K562 (cell line): Measurements from ENCODE around the gene ELMOD2. TPM values are rescaled to one million over a fixed set of nuclear protein-coding genes. Genes with fewer than 3 reads are reported as not detected.

ENCODE experiments used
- CC2D1A ChIP-seq: fragments of 450-650 bp; IDR thresholded peaks from 2 replicates; pipeline ENCODE4 v1.6.1; 2017; ENCODE audit warnings: mild to moderate bottlenecking
- CEBPB ChIP-seq: fragments of 450-650 bp; IDR thresholded peaks from 2 replicates; pipeline ENCODE4 v1.6.1; 2016; ENCODE audit warnings: missing genetic modification characterization, missing compliant biosample characterization
- CSDE1 ChIP-seq, 2 experiments: fragments of 450-650 bp; IDR thresholded peaks; 2 replicates each; pipeline ENCODE4 v1.6.1; 2016; ENCODE audit warnings: mild to moderate bottlenecking in 1 of 2
- DPF2 ChIP-seq: fragments of 450-650 bp; IDR thresholded peaks from 2 replicates; pipeline ENCODE4 v1.6.1; 2016
- HCFC1 ChIP-seq: IDR thresholded peaks from 2 replicates; pipeline ENCODE4 v1.6.1; 2012; ENCODE audit warnings: low read depth, low read length, improper control_type of control experiment
- MCM7 ChIP-seq, 2 experiments: fragments of 450-650 bp; IDR thresholded peaks; 2 replicates each; pipeline ENCODE4 v1.6.1; 2016 to 2018
- NCOR1 ChIP-seq: fragments of 450-650 bp; IDR thresholded peaks from 2 replicates; pipeline ENCODE4 v1.6.1; 2016; ENCODE audit warnings: mild to moderate bottlenecking, moderate library complexity
- POLR2AphosphoS5 ChIP-seq: IDR thresholded peaks from 2 replicates; pipeline ENCODE4 v1.6.1; 2011; ENCODE audit warnings: mild to moderate bottlenecking, low read depth, low read length, moderate library complexity; ENCODE audit not compliant: control insufficient read depth, insufficient read depth
- RBFOX2 ChIP-seq: fragments of 200-400 bp; formaldehyde crosslinking; IDR thresholded peaks from 2 replicates; pipeline ENCODE4 v1.6.1; 2017; ENCODE audit warnings: low read depth, mild to moderate bottlenecking, low read length, moderate library complexity
- RBM39 ChIP-seq: fragments of 200-400 bp; formaldehyde crosslinking; optimal IDR thresholded peaks from 2 replicates; pipeline ENCODE3; 2018; ENCODE audit warnings: low read depth, low read length
- SNRNP70 ChIP-seq: fragments of 200-400 bp; formaldehyde crosslinking; optimal IDR thresholded peaks from 2 replicates; pipeline ENCODE3; 2017; ENCODE audit warnings: low read depth, low read length
- ZC3H8 ChIP-seq: fragments of 450-650 bp; IDR thresholded peaks from 2 replicates; pipeline ENCODE4 v1.6.1; 2017
- ZNF224 ChIP-seq: sonication (generic); formaldehyde crosslinking; IDR thresholded peaks from 2 replicates; pipeline ENCODE4 v1.8.0; 2022; ENCODE audit warnings: mild to moderate bottlenecking, missing genetic modification reagents
- ZNF239 ChIP-seq: fragments of 250-450 bp; sonication (Bioruptor Pico); IDR thresholded peaks from 2 replicates; pipeline ENCODE4 v1.4.0; 2020; ENCODE audit warnings: mild to moderate bottlenecking
- ZNF263 ChIP-seq: sonication (generic); formaldehyde crosslinking; IDR thresholded peaks from 2 replicates; pipeline ENCODE4 v1.8.0; 2022; ENCODE audit warnings: mild to moderate bottlenecking, missing genetic modification reagents, borderline replicate concordance
- ZNF764 ChIP-seq: fragments of 250-450 bp; sonication (Bioruptor Pico); IDR thresholded peaks from 2 replicates; pipeline ENCODE4 v1.4.0; 2020; ENCODE audit warnings: low read depth, mild to moderate bottlenecking, moderate library complexity
- polyA plus RNA-seq, 8 experiments: library from polyadenylated mRNA; depleted of rRNA in 4 of 8; stranded (reverse) in 5 of 8; unstranded in 3 of 8; fragments of >200 nt; fragmentation: Nextera tagmentation in 2 of 8; fragmentation: Illumina TruSeq in 1 of 8; extraction: Ambion mirVana in 2 of 8; extraction: Trizol in 1 of 8; gene quantifications; 2 replicates each; pipeline versions ENCODE4 v1.2.1 to v1.2.3, GENCODE V29; 2011 to 2014; ENCODE audit warnings: inconsistent platforms in 1 of 8, missing spikeins in 1 of 8
- total RNA-seq, 7 experiments: library from RNA; depleted of rRNA in 6 of 7; stranded (reverse); fragments of >200 nt in 6 of 7; fragmentation: Illumina TruSeq in 2 of 7; extraction: Trizol in 2 of 7; gene quantifications; 2 replicates each; pipeline versions ENCODE4 v1.2.1 to v1.2.3, GENCODE V29; 2011 to 2021; ENCODE audit warnings: low replicate concordance in 1 of 7
- TF ChIP-seq, protein P1 (sequence below), 2 experiments: fragments of 250-450 bp in 1 of 2; fragments of 450-650 bp in 1 of 2; sonication (Bioruptor Pico) in 1 of 2; IDR thresholded peaks; 2 replicates each; pipeline versions ENCODE4 v1.6.1 to v1.8.0; 2016 to 2021; ENCODE audit warnings: mild to moderate bottlenecking in 2 of 2, moderate library complexity in 2 of 2, missing compliant biosample characterization in 1 of 2, missing genetic modification characterization in 1 of 2
- TF ChIP-seq, protein P2 (sequence below): fragments of 450-650 bp; IDR thresholded peaks from 2 replicates; pipeline ENCODE4 v1.6.1; 2017; ENCODE audit warnings: antibody characterized with exemption
- TF ChIP-seq, protein P3 (sequence below): fragments of 250-450 bp; sonication (Bioruptor Pico); IDR thresholded peaks from 2 replicates; pipeline ENCODE4 v1.9.0; 2021; ENCODE audit warnings: mild to moderate bottlenecking, inconsistent platforms
- TF ChIP-seq, protein P4 (sequence below): sonication (generic); formaldehyde crosslinking; IDR thresholded peaks from 2 replicates; pipeline ENCODE4 v1.8.0; 2022; ENCODE audit warnings: missing genetic modification reagents, mild to moderate bottlenecking, moderate library complexity, borderline replicate concordance
- TF ChIP-seq, protein P5 (sequence below): fragments of 450-650 bp; conservative IDR thresholded peaks from 2 replicates; pipeline ENCODE4 v1.6.1; 2016; ENCODE audit warnings: missing genetic modification characterization, low read depth, mild to moderate bottlenecking, control low read depth, missing compliant biosample characterization

Gene ELMOD2
- total and polyA plus RNA-seq, 9 of the 15 experiments (the other 6 are each of a cell fraction or from before 2014, with no cell fraction given) = 11.0 to 23.3 (median 14.3) TPM

DNA sequence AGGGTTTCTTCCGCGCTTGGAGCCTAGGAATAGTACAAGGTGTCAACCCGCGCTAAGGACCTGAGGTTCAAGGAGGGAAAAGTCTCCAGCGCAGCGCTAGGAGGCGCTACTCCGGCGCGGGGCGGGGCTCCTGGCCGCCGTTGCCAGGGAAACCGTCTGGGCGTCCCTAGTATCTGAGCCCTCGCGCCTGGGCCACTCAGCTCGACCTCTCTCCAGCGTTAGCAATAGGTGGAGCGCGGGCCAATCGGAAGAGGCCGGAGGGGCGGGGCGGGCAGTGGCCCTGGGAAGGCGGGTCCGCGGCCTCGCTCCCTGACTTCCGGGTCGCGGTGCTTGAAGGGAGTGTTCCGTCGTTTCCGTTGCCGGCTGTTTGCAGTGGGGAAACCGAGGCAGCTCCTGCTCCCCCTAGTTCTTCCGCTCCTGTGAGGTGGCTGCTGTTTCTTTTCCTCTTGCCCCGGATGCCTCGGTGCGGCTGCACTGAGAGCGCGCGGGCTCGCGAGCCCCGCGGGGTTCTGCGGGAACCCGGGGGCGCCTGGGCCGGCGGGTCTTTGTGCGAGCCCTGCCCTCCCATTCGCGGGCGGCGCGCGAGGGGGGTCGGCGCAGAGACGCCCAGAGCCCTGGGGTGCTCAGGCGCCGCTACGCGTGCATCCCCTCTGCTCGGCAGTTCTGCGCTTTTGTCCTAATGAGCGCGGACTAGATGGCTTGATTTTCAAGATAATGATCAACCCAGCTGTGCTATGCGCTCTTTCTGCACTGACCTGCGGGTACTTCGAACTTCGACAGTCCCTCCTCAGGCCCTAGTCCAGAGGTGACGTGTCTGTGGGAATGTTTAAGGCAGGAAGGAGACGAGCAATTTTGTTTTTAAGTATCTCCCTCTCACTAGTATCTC lies at the start of gene ELMOD2 (continued):
- TF ChIP-seq POLR2AphosphoS5 = peak; percentile 61; the same call in 1 of the 2 replicates
- TF ChIP-seq ZNF224 (CRISPR knock-in tag) = no peak
- no peak for TF ChIP-seq CEBPB (tag)
- TF ChIP-seq RBFOX2 = peak; percentile 92
- TF ChIP-seq, protein P1, sequence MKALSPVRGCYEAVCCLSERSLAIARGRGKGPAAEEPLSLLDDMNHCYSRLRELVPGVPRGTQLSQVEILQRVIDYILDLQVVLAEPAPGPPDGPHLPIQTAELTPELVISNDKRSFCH (CRISPR knock-in tag; IDR thresholded peaks at IDR 0.05) = no peak
- TF ChIP-seq, protein P1 (tag; IDR thresholded peaks at IDR 0.05) = no peak; the same call in 1 of the 2 replicates
- TF ChIP-seq MCM7 (IDR thresholded peaks at IDR 0.05) = no peak
- TF ChIP-seq, protein P2, sequence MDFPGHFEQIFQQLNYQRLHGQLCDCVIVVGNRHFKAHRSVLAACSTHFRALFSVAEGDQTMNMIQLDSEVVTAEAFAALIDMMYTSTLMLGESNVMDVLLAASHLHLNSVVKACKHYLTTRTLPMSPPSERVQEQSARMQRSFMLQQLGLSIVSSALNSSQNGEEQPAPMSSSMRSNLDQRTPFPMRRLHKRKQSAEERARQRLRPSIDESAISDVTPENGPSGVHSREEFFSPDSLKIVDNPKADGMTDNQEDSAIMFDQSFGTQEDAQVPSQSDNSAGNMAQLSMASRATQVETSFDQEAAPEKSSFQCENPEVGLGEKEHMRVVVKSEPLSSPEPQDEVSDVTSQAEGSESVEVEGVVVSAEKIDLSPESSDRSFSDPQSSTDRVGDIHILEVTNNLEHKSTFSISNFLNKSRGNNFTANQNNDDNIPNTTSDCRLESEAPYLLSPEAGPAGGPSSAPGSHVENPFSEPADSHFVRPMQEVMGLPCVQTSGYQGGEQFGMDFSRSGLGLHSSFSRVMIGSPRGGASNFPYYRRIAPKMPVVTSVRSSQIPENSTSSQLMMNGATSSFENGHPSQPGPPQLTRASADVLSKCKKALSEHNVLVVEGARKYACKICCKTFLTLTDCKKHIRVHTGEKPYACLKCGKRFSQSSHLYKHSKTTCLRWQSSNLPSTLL = no peak
- TF ChIP-seq ZNF764 (CRISPR knock-in tag) = no peak
- peak; percentile 63 for TF ChIP-seq HCFC1
- 0 out of 2 replicates have a peak, but pooled peaks have one; percentile 7 for TF ChIP-seq NCOR1
- peak; percentile 54 for TF ChIP-seq CC2D1A
- TF ChIP-seq, protein P3, sequence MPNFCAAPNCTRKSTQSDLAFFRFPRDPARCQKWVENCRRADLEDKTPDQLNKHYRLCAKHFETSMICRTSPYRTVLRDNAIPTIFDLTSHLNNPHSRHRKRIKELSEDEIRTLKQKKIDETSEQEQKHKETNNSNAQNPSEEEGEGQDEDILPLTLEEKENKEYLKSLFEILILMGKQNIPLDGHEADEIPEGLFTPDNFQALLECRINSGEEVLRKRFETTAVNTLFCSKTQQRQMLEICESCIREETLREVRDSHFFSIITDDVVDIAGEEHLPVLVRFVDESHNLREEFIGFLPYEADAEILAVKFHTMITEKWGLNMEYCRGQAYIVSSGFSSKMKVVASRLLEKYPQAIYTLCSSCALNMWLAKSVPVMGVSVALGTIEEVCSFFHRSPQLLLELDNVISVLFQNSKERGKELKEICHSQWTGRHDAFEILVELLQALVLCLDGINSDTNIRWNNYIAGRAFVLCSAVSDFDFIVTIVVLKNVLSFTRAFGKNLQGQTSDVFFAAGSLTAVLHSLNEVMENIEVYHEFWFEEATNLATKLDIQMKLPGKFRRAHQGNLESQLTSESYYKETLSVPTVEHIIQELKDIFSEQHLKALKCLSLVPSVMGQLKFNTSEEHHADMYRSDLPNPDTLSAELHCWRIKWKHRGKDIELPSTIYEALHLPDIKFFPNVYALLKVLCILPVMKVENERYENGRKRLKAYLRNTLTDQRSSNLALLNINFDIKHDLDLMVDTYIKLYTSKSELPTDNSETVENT = no peak
- TF ChIP-seq ZNF239 (CRISPR knock-in tag) = no peak
- TF ChIP-seq ZC3H8 = no peak
- 0 out of 2 replicates have a peak, but pooled peaks have one; percentile 7 for TF ChIP-seq DPF2
- TF ChIP-seq SNRNP70 = no peak
- TF ChIP-seq CSDE1 (IDR thresholded peaks at IDR 0.05) = peak in 1 of 2 experiments; percentile 84; a peak in 2 of 4 replicates
- TF ChIP-seq, protein P4, sequence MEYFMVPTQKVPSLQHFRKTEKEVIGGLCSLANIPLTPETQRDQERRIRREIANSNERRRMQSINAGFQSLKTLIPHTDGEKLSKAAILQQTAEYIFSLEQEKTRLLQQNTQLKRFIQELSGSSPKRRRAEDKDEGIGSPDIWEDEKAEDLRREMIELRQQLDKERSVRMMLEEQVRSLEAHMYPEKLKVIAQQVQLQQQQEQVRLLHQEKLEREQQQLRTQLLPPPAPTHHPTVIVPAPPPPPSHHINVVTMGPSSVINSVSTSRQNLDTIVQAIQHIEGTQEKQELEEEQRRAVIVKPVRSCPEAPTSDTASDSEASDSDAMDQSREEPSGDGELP (CRISPR knock-in tag) = peak; percentile 87
- TF ChIP-seq RBM39 = no peak
- TF ChIP-seq ZNF263 (CRISPR knock-in tag) = peak; percentile 53; the same call in 1 of the 2 replicates
- TF ChIP-seq, protein P5, sequence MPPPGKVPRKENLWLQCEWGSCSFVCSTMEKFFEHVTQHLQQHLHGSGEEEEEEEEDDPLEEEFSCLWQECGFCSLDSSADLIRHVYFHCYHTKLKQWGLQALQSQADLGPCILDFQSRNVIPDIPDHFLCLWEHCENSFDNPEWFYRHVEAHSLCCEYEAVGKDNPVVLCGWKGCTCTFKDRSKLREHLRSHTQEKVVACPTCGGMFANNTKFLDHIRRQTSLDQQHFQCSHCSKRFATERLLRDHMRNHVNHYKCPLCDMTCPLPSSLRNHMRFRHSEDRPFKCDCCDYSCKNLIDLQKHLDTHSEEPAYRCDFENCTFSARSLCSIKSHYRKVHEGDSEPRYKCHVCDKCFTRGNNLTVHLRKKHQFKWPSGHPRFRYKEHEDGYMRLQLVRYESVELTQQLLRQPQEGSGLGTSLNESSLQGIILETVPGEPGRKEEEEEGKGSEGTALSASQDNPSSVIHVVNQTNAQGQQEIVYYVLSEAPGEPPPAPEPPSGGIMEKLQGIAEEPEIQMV = no peak
